Tibial nerve (tissue), 4 donors: Measurements from ENCODE around the gene LGALS9. TPM values are rescaled to one million over a fixed set of nuclear protein-coding genes. Genes with fewer than 3 reads are reported as not detected.

Experiments used
- DNase-seq, 2 donors: peaks; one replicate each; pipeline ENCODE4 v3.0.0-alpha.2; 2019; ENCODE audit warnings: low spot score in 2 of 2
- H3K27ac ChIP-seq, 4 donors: fragments of 200-600 bp; sonication (generic) in 3 of 4; one replicate each; pipeline ENCODE4 v1.5.1; 2017 to 2019; ENCODE audit warnings: mild to moderate bottlenecking in 1 of 4
- H3K27me3 ChIP-seq, 2 donors: fragments of 200-600 bp; sonication (generic) in 1 of 2; one replicate each; pipeline versions ENCODE4 v1.5.1 to v1.6.0; 2017 to 2019
- H3K36me3 ChIP-seq, 3 donors: fragments of 200-600 bp; sonication (generic); one replicate each; pipeline ENCODE4 v1.5.1; 2018 to 2019
- H3K4me1 ChIP-seq, 4 donors: fragments of 200-600 bp; sonication (generic) in 3 of 4; one replicate each; pipeline ENCODE4 v1.5.1; 2017 to 2019
- H3K4me3 ChIP-seq, 4 donors: fragments of 200-600 bp; sonication (generic) in 3 of 4; one replicate each; pipeline ENCODE4 v1.5.1; 2017 to 2019; ENCODE audit warnings: mild to moderate bottlenecking in 1 of 4, moderate library complexity in 1 of 4
- H3K9me3 ChIP-seq, 4 donors: fragments of 200-600 bp; sonication (generic) in 3 of 4; one replicate each; pipeline ENCODE4 v1.5.1; 2017 to 2019
- CTCF ChIP-seq, 5 experiments: fragments of 200-600 bp in 3 of 5; fragments of 450-650 bp in 2 of 5; sonication (generic) in 3 of 5; IDR thresholded peaks; one replicate each; pipeline ENCODE4 v1.5.1; 2016 to 2019; ENCODE audit warnings: antibody characterized with exemption in 5 of 5, mild to moderate bottlenecking in 3 of 5, moderate library complexity in 2 of 5
- EP300 ChIP-seq, 2 donors: sonication (generic); formaldehyde crosslinking; IDR thresholded peaks; one replicate each; pipeline ENCODE4 v1.6.1; 2017; ENCODE audit warnings: antibody characterized with exemption in 2 of 2, mild to moderate bottlenecking in 1 of 2
- POLR2A ChIP-seq, 2 donors: fragments of 450-650 bp; IDR thresholded peaks; one replicate each; pipeline ENCODE4 v1.6.1; 2017; ENCODE audit warnings: antibody characterized with exemption in 2 of 2, mild to moderate bottlenecking in 2 of 2, moderate library complexity in 2 of 2
- WGBS, 2 donors: methylation state at CpG; one replicate each; pipeline ENCODE4 v1.1.5; 2018; 5-methylcytosine and 5-hydroxymethylcytosine counted together
- total RNA-seq, 4 donors: library from RNA; depleted of rRNA; stranded (reverse); fragments of >200 nt; gene quantifications; one replicate each; pipeline ENCODE4 v1.1.0, GENCODE V29; 2016

Gene LGALS9
- total RNA-seq, 4 donors from 2014 or later: 11.9 to 73.5 (median 20.7) TPM

- DNase-seq: no peak
These were observed 26.6 kb downstream of the LGALS9 start for GRCh38 chr17:27657620-27658019.

GRCh38 chr17:27659683-27660082 lies 28.7 kb downstream of the LGALS9 start:
- H3K27me3 ChIP-seq: no peaks in the 10 kb centered on the region
- no peaks in the 10 kb centered on the region for H3K9me3 ChIP-seq
- no peak overlapping the region for H3K4me3 ChIP-seq
- H3K4me1 ChIP-seq: no peaks in the 10 kb centered on the region
- TF ChIP-seq EP300 (IDR thresholded peaks at IDR 0.05) (no peak), POLR2A (IDR thresholded peaks at IDR 0.05) (no peak), CTCF (IDR thresholded peaks at IDR 0.05) (no peak)
- H3K36me3 ChIP-seq: no peaks in the 10 kb centered on the region
- 72 to 81% methylated on average over 6 of the region's 6 CpGs for WGBS, 2 donors
- H3K27ac ChIP-seq: no peak overlapping the region
- DNase-seq: no peak

More at GRCh38 chr17:27657620-27658019, 26.6 kb downstream of the LGALS9 start:
- Histone ChIP-seq H3K4me3 (no peak overlapping the region), H3K27ac (no peak overlapping the region), H3K27me3 (no peaks in the 10 kb centered on the region), H3K9me3 (no peaks in the 10 kb centered on the region), H3K36me3 (no peaks in the 10 kb centered on the region), H3K4me1 (no peaks in the 10 kb centered on the region)
- no peak for TF ChIP-seq EP300 (IDR thresholded peaks at IDR 0.05)
- no peak for TF ChIP-seq POLR2A (IDR thresholded peaks at IDR 0.05)
- TF ChIP-seq CTCF (IDR thresholded peaks at IDR 0.05): no peak
- 43 to 45% methylated on average over 5 of the region's 5 CpGs for WGBS, 2 donors

- DNase-seq: no peak
- H3K9me3 ChIP-seq: no peaks in the 10 kb centered on the region
- no peaks in the 10 kb centered on the region for H3K4me1 ChIP-seq
- TF ChIP-seq POLR2A (IDR thresholded peaks at IDR 0.05): no peak
- TF ChIP-seq EP300 (IDR thresholded peaks at IDR 0.05): no peak
- no peak for TF ChIP-seq CTCF (IDR thresholded peaks at IDR 0.05)
- H3K4me3 ChIP-seq: no peak overlapping the region
- 68 to 91% methylated on average over 2 to 3 of the region's 3 CpGs for WGBS, 2 donors
- no peaks in the 10 kb centered on the region for H3K36me3 ChIP-seq
- H3K27ac ChIP-seq: no peak overlapping the region
- no peaks in the 10 kb centered on the region for H3K27me3 ChIP-seq
These were observed 29.4 kb downstream of the LGALS9 start for GRCh38 chr17:27660436-27660835.

- Histone ChIP-seq H3K27ac (no peak overlapping the region), H3K4me3 (no peak overlapping the region), H3K36me3 (no peaks in the 10 kb centered on the region), H3K27me3 (no peaks in the 10 kb centered on the region), H3K4me1 (no peaks in the 10 kb centered on the region), H3K9me3 (no peaks in the 10 kb centered on the region)
- DNase-seq: no peak
- TF ChIP-seq POLR2A (IDR thresholded peaks at IDR 0.05): no peak
- TF ChIP-seq CTCF (IDR thresholded peaks at IDR 0.05): no peak
- no peak for TF ChIP-seq EP300 (IDR thresholded peaks at IDR 0.05)
- WGBS, 2 donors: 86 to 90% methylated on average over 6 to 8 of the region's 8 CpGs
These were observed 33.1 kb downstream of the LGALS9 start for GRCh38 chr17:27663936-27664605.

- Histone ChIP-seq H3K27me3 (no peaks in the 10 kb centered on the region), H3K36me3 (no peaks in the 10 kb centered on the region), H3K4me3 (no peak overlapping the region), H3K4me1 (no peaks in the 10 kb centered on the region), H3K27ac (no peak overlapping the region), H3K9me3 (no peaks in the 10 kb centered on the region)
- WGBS, 2 donors: 58 to 72% methylated on average over 2 of the region's 2 CpGs
- DNase-seq: no peak
- no peak for TF ChIP-seq CTCF (IDR thresholded peaks at IDR 0.05)
- TF ChIP-seq POLR2A (IDR thresholded peaks at IDR 0.05): no peak
- no peak for TF ChIP-seq EP300 (IDR thresholded peaks at IDR 0.05)
These were observed 33.6 kb downstream of the LGALS9 start for GRCh38 chr17:27664606-27664965.
